HepG2 (cell line): ENCODE results near the gene GLYR1. TPM values are rescaled to one million over a fixed set of nuclear protein-coding genes. Genes with fewer than 3 reads are reported as not detected.

Source experiments
- ARID5B ChIP-seq: IDR thresholded peaks from 2 replicates; pipeline ENCODE4 v1.4.0; 2020; ENCODE audit warnings: mild to moderate bottlenecking, missing genetic modification reagents
- FOSL1 ChIP-seq: sonication (generic); formaldehyde crosslinking; IDR thresholded peaks from 2 replicates; pipeline ENCODE4 v1.9.0; 2021; ENCODE audit warnings: missing genetic modification reagents, borderline replicate concordance
- GZF1 ChIP-seq: sonication (generic); formaldehyde crosslinking; IDR thresholded peaks from 2 replicates; pipeline ENCODE4 v1.5.1; 2020; ENCODE audit warnings: mild to moderate bottlenecking, missing genetic modification reagents
- HDAC2 ChIP-seq: sonication (generic); formaldehyde crosslinking; IDR thresholded peaks from 2 replicates; pipeline ENCODE4 v1.4.0; 2020; ENCODE audit warnings: missing genetic modification reagents
- IKZF1 ChIP-seq: fragments of 450-650 bp; IDR thresholded peaks from 2 replicates; pipeline ENCODE4 v1.7.1; 2016
- KDM5A ChIP-seq: fragments of 200-600 bp; sonication (generic); IDR thresholded peaks from 2 replicates; pipeline ENCODE4 v1.7.0; 2018; ENCODE audit warnings: antibody characterized with exemption, mild to moderate bottlenecking, low read length, borderline replicate concordance
- MYNN ChIP-seq: sonication (generic); formaldehyde crosslinking; IDR thresholded peaks from 2 replicates; pipeline ENCODE4 v1.4.0; 2020; ENCODE audit warnings: mild to moderate bottlenecking, low read depth, missing genetic modification reagents
- NFATC3 ChIP-seq: sonication (generic); formaldehyde crosslinking; IDR thresholded peaks from 2 replicates; pipeline ENCODE4 v1.5.1; 2020; ENCODE audit warnings: mild to moderate bottlenecking, missing genetic modification reagents
- NFIC ChIP-seq: IDR thresholded peaks from 2 replicates; pipeline ENCODE4 v1.6.1; 2012; ENCODE audit warnings: mild to moderate bottlenecking, low read length, inconsistent platforms
- NPAS2 ChIP-seq: sonication (generic); formaldehyde crosslinking; IDR thresholded peaks from 2 replicates; pipeline ENCODE4 v1.8.0; 2022; ENCODE audit warnings: mild to moderate bottlenecking, missing genetic modification reagents, borderline replicate concordance
- NR2F6 ChIP-seq, 2 experiments: IDR thresholded peaks; 2 replicates each; pipeline ENCODE4 v1.6.1; 2016; ENCODE audit warnings: antibody characterized with exemption in 1 of 2, mild to moderate bottlenecking in 1 of 2
- PHB2 ChIP-seq: fragments of 450-650 bp; IDR thresholded peaks from 2 replicates; pipeline ENCODE4 v1.6.1; 2018; ENCODE audit not compliant: partially characterized antibody
- TEAD2 ChIP-seq: sonication (generic); formaldehyde crosslinking; IDR thresholded peaks from 2 replicates; pipeline ENCODE4 v1.9.0; 2021; ENCODE audit warnings: missing genetic modification reagents
- TRIM22 ChIP-seq: fragments of 450-650 bp; IDR thresholded peaks from 2 replicates; pipeline ENCODE4 v1.6.1; 2017
- ZNF136 ChIP-seq: sonication (generic); formaldehyde crosslinking; IDR thresholded peaks from 2 replicates; pipeline ENCODE4 v1.8.1; 2022; ENCODE audit warnings: low read depth, mild to moderate bottlenecking, moderate library complexity, missing genetic modification reagents
- ZNF253 ChIP-seq: sonication (generic); formaldehyde crosslinking; IDR thresholded peaks from 2 replicates; pipeline ENCODE4 v1.8.0; 2022; ENCODE audit warnings: mild to moderate bottlenecking, missing genetic modification reagents, borderline replicate concordance
- ZNF569 ChIP-seq: sonication (generic); formaldehyde crosslinking; IDR thresholded peaks from 2 replicates; pipeline ENCODE4 v1.5.0; 2020; ENCODE audit warnings: mild to moderate bottlenecking, missing genetic modification reagents, moderate library complexity, borderline replicate concordance
- polyA plus RNA-seq, 8 experiments: library from polyadenylated mRNA; depleted of rRNA in 3 of 8; stranded (reverse) in 7 of 8; unstranded in 1 of 8; fragments of >200 nt; fragmentation: Illumina TruSeq in 4 of 8; extraction: Trizol in 4 of 8; gene quantifications; 2 replicates each; pipeline versions ENCODE4 v1.2.1 to v1.2.3, GENCODE V29; 2011 to 2016; ENCODE audit warnings: low read depth in 4 of 8, missing spikeins in 1 of 8, mixed read lengths in 1 of 8; ENCODE audit not compliant: insufficient read depth in 1 of 8
- total RNA-seq, 5 experiments: library from RNA; depleted of rRNA; stranded (reverse); fragments of >200 nt; fragmentation: Illumina TruSeq; extraction: Trizol; gene quantifications; 2 replicates each; pipeline ENCODE4 v1.2.3, GENCODE V29; 2016; ENCODE audit warnings: low read depth in 1 of 5
- TF ChIP-seq, protein P1 (sequence below): conservative IDR thresholded peaks from 2 replicates; pipeline ENCODE4 v1.6.1; 2018; ENCODE audit warnings: missing genetic modification reagents
- TF ChIP-seq, protein P2 (sequence below), 2 experiments: sonication (generic) in 1 of 2; formaldehyde crosslinking in 1 of 2; IDR thresholded peaks; 2 replicates each; pipeline versions ENCODE4 v1.4.0 to v1.6.1; 2018 to 2020; ENCODE audit warnings: missing genetic modification reagents in 2 of 2, borderline replicate concordance in 1 of 2, low read depth in 1 of 2, mild to moderate bottlenecking in 1 of 2, missing biosample characterization in 1 of 2

Gene GLYR1
- total and polyA plus RNA-seq, 2 of the 13 experiments (the other 11 are each of a cell fraction or from before 2014, with no cell fraction given) = 28.3 to 48.7 TPM

- no peak for TF ChIP-seq NR2F6 (IDR thresholded peaks at IDR 0.05)
- TF ChIP-seq NR2F6 (CRISPR knock-in tag; IDR thresholded peaks at IDR 0.05) = no peak
- TF ChIP-seq, protein P1, sequence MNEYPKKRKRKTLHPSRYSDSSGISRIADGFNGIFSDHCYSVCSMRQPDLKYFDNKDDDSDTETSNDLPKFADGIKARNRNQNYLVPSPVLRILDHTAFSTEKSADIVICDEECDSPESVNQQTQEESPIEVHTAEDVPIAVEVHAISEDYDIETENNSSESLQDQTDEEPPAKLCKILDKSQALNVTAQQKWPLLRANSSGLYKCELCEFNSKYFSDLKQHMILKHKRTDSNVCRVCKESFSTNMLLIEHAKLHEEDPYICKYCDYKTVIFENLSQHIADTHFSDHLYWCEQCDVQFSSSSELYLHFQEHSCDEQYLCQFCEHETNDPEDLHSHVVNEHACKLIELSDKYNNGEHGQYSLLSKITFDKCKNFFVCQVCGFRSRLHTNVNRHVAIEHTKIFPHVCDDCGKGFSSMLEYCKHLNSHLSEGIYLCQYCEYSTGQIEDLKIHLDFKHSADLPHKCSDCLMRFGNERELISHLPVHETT (CRISPR knock-in tag) = peak; percentile 11; the same call in 1 of the 2 replicates
- no peak; the same call in 1 of the 2 replicates for TF ChIP-seq HDAC2 (CRISPR knock-in tag)
- TF ChIP-seq TEAD2 = no peak
- TF ChIP-seq PHB2 = no peak
- no peak for TF ChIP-seq MYNN (CRISPR knock-in tag)
- TF ChIP-seq ZNF569 (CRISPR knock-in tag) = no peak
- TF ChIP-seq NFIC = no peak
- TF ChIP-seq ARID5B (CRISPR knock-in tag) = no peak
- TF ChIP-seq NPAS2 (CRISPR knock-in tag) = no peak
- TF ChIP-seq IKZF1 = no peak
- TF ChIP-seq KDM5A = no peak
- no peak for TF ChIP-seq TRIM22
- TF ChIP-seq, protein P2, sequence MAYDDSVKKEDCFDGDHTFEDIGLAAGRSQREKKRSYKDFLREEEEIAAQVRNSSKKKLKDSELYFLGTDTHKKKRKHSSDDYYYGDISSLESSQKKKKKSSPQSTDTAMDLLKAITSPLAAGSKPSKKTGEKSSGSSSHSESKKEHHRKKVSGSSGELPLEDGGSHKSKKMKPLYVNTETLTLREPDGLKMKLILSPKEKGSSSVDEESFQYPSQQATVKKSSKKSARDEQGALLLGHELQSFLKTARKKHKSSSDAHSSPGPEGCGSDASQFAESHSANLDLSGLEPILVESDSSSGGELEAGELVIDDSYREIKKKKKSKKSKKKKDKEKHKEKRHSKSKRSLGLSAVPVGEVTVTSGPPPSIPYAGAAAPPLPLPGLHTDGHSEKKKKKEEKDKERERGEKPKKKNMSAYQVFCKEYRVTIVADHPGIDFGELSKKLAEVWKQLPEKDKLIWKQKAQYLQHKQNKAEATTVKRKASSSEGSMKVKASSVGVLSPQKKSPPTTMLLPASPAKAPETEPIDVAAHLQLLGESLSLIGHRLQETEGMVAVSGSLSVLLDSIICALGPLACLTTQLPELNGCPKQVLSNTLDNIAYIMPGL (CRISPR knock-in tag; IDR thresholded peaks at IDR 0.05; ENCODE audit: borderline replicate concordance in 1 of 2, low read depth in 1 of 2) = no peak
- no peak for TF ChIP-seq ZNF253 (CRISPR knock-in tag)
- no peak for TF ChIP-seq FOSL1
- TF ChIP-seq GZF1 (CRISPR knock-in tag) = no peak
- no peak for TF ChIP-seq NFATC3 (CRISPR knock-in tag)
- TF ChIP-seq ZNF136 (CRISPR knock-in tag) = no peak
Measured at GRCh38 chr16:4800290-4801041, 46.6 kb downstream of the GLYR1 start (continued).
